ENCODE results near the gene MTA3.

GRCh38 chr2:42792087-42792582 lies 223.7 kb downstream of the MTA3 start:
- TF ChIP-seq CTCF (IDR thresholded peaks at IDR 0.05): no peak
- TF ChIP-seq POLR2AphosphoS5 (IDR thresholded peaks at IDR 0.05): no peak
- TF ChIP-seq POLR2A (IDR thresholded peaks at IDR 0.05): no peak

Measured in breast epithelium (tissue), 3 donors.